Lung (tissue), 12 donors: ENCODE results near the gene CXCR1. TPM values are rescaled to one million over a fixed set of nuclear protein-coding genes. Genes with fewer than 3 reads are reported as not detected.

Experiments used
- ATAC-seq: fragments of 200-7000 bp; cut with Tn5 transposase; one replicate; pipeline ENCODE4 v1.9.1; 2020; ENCODE audit warnings: moderate number of reproducible peaks; ENCODE audit not compliant: insufficient read depth, low FRiP score
- DNase-seq, 3 donors: peaks; one replicate each; pipeline ENCODE4 v3.0.0-alpha.2; 2013 to 2017
- H3K27ac ChIP-seq, 2 donors: one replicate each; pipeline ENCODE4 v1.5.1; 2013; ENCODE audit warnings: mild to moderate bottlenecking in 2 of 2, moderate library complexity in 2 of 2, control low read depth in 1 of 2, inconsistent platforms in 1 of 2, low read depth in 1 of 2, low read length in 1 of 2
- H3K27me3 ChIP-seq, 3 donors: one replicate each; pipeline ENCODE4 v1.5.1; 2013; ENCODE audit warnings: low read length in 2 of 3; ENCODE audit not compliant: control insufficient read depth in 3 of 3, insufficient read depth in 3 of 3
- H3K36me3 ChIP-seq, 4 donors: one replicate each; pipeline ENCODE4 v1.5.1; 2013; ENCODE audit warnings: low read length in 4 of 4, mild to moderate bottlenecking in 1 of 4, moderate library complexity in 1 of 4; ENCODE audit not compliant: control insufficient read depth in 4 of 4, insufficient read depth in 4 of 4
- H3K4me1 ChIP-seq, 5 donors: one replicate each; pipeline ENCODE4 v1.5.1; 2013; ENCODE audit warnings: low read length in 5 of 5, mild to moderate bottlenecking in 2 of 5, moderate library complexity in 1 of 5; ENCODE audit not compliant: control insufficient read depth in 5 of 5, insufficient read depth in 5 of 5
- H3K4me3 ChIP-seq: one replicate; pipeline ENCODE4 v1.5.1; 2013; ENCODE audit warnings: mild to moderate bottlenecking, control low read depth, moderate library complexity
- H3K9ac ChIP-seq, 2 donors: one replicate each; pipeline ENCODE4 v1.5.1; 2013; ENCODE audit warnings: low read length in 2 of 2, control low read depth in 1 of 2; ENCODE audit not compliant: insufficient read depth in 1 of 2
- H3K9me3 ChIP-seq, 4 donors: one replicate each; pipeline ENCODE4 v1.5.1; 2013; ENCODE audit warnings: low read length in 3 of 4, mild to moderate bottlenecking in 1 of 4, moderate library complexity in 1 of 4; ENCODE audit not compliant: control insufficient read depth in 4 of 4, insufficient read depth in 3 of 4
- WGBS, 2 donors: extraction: QIAGEN DNeasy Blood & Tissue Kit; methylation state at CpG; one replicate each; pipeline ENCODE4 v1.1.7; 2013; 5-methylcytosine and 5-hydroxymethylcytosine counted together
- polyA plus RNA-seq, 2 donors: library from polyadenylated mRNA; stranded (reverse); fragments of 200-250 nt; gene quantifications; one replicate each; pipeline ENCODE4 v1.2.1, GENCODE V29; 2013
- total RNA-seq, 2 donors: library from RNA; depleted of rRNA in 1 of 2; stranded (reverse); fragments of >200 nt in 1 of 2; gene quantifications; one replicate each; pipeline ENCODE4 v1.2.1, GENCODE V29; 2014 to 2021
- TF ChIP-seq, protein P1 (sequence below): IDR thresholded peaks from 2 replicates; pipeline ENCODE4 v1.5.1; 2012; ENCODE audit warnings: mild to moderate bottlenecking; ENCODE audit errors: control extremely low read depth, extremely low read depth
- donor health status: control.
- donor health status: control.
- donor health status: Bipolar disorder and iron deficiency.
- donor health status: healthy.
- donor health status: DM: yes; HTN: yes; CAD: no.

The CXCR1 gene
- total and polyA plus RNA-seq, 4 donors: 0.47 to 49.0 (median 4.2) TPM

DNA sequence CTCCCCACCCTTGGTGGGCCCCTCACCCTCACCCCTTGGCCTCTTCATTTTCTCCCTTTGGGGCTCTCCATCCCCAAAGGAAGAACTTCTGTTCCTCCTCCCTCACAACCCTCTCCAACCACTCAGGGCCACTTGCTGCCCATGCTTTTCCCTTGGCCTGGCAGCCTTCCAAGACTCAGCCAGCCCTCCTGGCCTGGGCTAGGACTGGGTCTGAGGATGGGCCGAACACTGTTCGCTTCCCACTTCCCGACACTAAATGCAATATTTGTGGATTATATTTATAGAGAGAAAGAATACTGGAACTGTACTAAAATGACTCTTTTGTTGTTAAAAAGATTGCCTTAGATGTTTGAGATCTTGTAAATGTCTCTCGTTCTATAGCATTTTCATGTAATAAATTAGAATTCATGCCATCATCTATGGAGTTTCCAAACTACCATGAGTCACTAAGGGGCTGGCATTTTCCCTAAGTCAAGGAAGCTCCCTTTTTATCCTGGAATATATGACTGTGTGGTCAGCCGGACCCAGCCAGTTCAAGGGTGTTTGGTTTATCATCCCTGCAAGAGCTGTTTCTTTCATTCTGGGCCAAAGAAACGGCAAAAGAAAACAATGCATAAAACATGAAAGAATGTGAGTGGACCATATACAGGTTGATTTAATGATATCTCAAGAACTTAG is 37.2 kb downstream of the CXCR1 start:
- DNase-seq: peak in 2 of 3 donors; percentile 21 to 23
- 77 to 88% methylated on average over 6 of the region's 6 CpGs for WGBS, 2 donors
- H3K9me3 ChIP-seq: no peaks in the 10 kb centered on the region
- TF ChIP-seq, protein P1, sequence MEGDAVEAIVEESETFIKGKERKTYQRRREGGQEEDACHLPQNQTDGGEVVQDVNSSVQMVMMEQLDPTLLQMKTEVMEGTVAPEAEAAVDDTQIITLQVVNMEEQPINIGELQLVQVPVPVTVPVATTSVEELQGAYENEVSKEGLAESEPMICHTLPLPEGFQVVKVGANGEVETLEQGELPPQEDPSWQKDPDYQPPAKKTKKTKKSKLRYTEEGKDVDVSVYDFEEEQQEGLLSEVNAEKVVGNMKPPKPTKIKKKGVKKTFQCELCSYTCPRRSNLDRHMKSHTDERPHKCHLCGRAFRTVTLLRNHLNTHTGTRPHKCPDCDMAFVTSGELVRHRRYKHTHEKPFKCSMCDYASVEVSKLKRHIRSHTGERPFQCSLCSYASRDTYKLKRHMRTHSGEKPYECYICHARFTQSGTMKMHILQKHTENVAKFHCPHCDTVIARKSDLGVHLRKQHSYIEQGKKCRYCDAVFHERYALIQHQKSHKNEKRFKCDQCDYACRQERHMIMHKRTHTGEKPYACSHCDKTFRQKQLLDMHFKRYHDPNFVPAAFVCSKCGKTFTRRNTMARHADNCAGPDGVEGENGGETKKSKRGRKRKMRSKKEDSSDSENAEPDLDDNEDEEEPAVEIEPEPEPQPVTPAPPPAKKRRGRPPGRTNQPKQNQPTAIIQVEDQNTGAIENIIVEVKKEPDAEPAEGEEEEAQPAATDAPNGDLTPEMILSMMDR: no peak
- no peak overlapping the region for H3K9ac ChIP-seq
- no peaks in the 10 kb centered on the region for H3K36me3 ChIP-seq
- no peak overlapping the region for H3K4me3 ChIP-seq
- ATAC-seq: no peak
- H3K27ac ChIP-seq: no peak overlapping the region
- H3K4me1 ChIP-seq: peaks cover 0 to 11% (median 4%) of the 10 kb centered on the region in 5 donors
- H3K27me3 ChIP-seq: no peaks in the 10 kb centered on the region

DNA sequence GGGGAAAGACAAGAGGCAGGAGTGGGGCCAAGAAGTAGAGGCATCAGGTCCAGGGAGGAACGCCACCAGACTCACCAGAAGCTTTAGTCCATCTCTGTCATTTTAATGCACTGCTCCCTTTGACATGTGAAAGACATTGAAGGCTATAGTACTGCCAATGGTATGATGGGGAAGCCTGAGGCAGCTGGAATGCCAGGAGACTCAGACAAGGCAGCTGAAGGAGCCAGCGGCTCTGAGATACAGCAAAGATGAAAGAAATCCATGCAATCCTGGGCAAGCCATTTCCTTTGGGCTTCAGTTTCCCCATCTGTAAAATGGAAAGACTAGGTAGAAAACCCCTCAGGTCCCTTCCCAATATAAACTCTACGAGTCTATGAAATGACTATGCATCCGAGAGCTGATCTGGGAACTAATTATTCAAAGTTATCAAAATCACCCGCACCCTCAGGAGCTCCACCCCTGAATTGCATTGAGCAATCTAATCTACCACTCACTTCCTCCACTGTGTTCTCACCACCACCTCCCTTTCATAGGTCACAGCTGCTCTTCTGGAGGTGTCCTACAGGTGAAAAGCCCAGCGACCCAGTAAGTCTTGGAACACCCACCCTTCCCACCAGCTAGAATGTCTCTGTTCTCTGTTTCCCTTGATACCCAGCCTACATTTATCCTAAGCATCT is 37.8 kb downstream of the CXCR1 start:
- Histone ChIP-seq H3K27ac (no peak overlapping the region), H3K4me3 (no peak overlapping the region), H3K4me1 (peaks cover 0 to 12% (median 4%) of the 10 kb centered on the region in 5 donors), H3K27me3 (no peaks in the 10 kb centered on the region), H3K9me3 (no peaks in the 10 kb centered on the region), H3K9ac (no peak overlapping the region), H3K36me3 (no peaks in the 10 kb centered on the region)
- ATAC-seq: no peak
- 56 to 74% methylated on average over 6 of the region's 6 CpGs for WGBS, 2 donors
- TF ChIP-seq, protein P1: no peak
- no peak for DNase-seq

DNA sequence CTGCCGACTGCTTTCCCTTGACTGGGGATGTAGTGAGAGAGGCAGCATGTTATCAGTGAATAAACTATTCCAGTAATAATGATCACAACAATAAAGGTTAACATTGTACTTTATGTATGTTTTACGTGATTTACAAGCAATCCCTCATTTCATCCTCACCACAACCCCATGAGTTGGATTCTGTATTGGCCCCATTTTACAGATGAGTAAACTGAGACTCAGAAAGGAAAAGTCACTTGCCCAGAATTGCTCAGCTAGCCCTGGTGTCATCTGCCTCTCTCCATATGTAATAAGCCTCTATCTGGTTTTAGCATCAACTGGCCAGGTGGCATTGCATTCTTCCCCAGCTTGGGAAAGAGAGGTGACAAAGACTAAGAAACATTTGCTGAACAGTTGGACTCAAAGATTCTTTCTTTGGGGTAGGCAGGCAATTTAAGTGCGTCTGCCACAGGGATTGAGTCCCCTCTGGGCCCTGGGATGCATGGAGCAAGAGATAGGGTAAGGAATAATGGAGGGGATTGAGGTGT is 38.8 kb downstream of the CXCR1 start:
- H3K4me3 ChIP-seq: no peak overlapping the region
- peaks cover 0 to 12% (median 4%) of the 10 kb centered on the region in 5 donors for H3K4me1 ChIP-seq
- TF ChIP-seq, protein P1: no peak
- DNase-seq: no peak
- WGBS, 2 donors: 82 to 86% methylated on average over 3 of the region's 3 CpGs
- H3K27ac ChIP-seq: no peak overlapping the region
- no peaks in the 10 kb centered on the region for H3K36me3 ChIP-seq
- H3K9ac ChIP-seq: no peak overlapping the region
- no peaks in the 10 kb centered on the region for H3K9me3 ChIP-seq
- ATAC-seq: no peak
- H3K27me3 ChIP-seq: no peaks in the 10 kb centered on the region
